K562 (cell line): ENCODE measurements around the gene POMGNT2. TPM values are rescaled to one million over a fixed set of nuclear protein-coding genes. Genes with fewer than 3 reads are reported as not detected.

ENCODE experiments used
- ATAC-seq: fragments of 200-7000 bp; cut with Tn5 transposase; 3 replicates; pipeline ENCODE4 v1.9.1; 2020; ENCODE audit warnings: moderate library complexity
- BruUV-seq: library from RNA; stranded (reverse); fragments of 400-500 nt; replicated peaks from 2 replicates; lab custom pipeline; 2021; lab: Mats Ljungman, UMichigan
- CTCF ChIA-PET: fragments of 300-600 bp; formaldehyde crosslinking; extraction: SDS; loops from one replicate; lab custom pipeline; 2021; ENCODE audit warnings: low intra/inter-chr PET ratio; lab: Yijun Ruan, JAX
- POLR2A ChIA-PET: fragments of 300-600, 350-650 bp; sonication (Branson Sonifier 250); formaldehyde crosslinking; extraction: SDS; loops from one replicate; lab custom pipeline; 2021; ENCODE audit warnings: antibody characterized with exemption, inconsistent platforms; lab: Yijun Ruan, JAX
- DNase-seq, 4 experiments: peaks; one replicate each; pipeline versions ENCODE4 v3.0.0 to v3.0.0-alpha.2; 2011 to 2018; ENCODE audit warnings: low spot score in 3 of 4, mixed read lengths in 3 of 4; ENCODE audit errors: extremely low read depth in 1 of 4
- FAIRE-seq: peaks from 2 replicates; lab custom pipeline; 2011; peaks lifted over from hg19 to GRCh38; lab: Jason Lieb, UNC
- H2AFZ ChIP-seq: 2 replicates; pipeline ENCODE4 v1.6.0; 2011; ENCODE audit warnings: low read depth, low read length, control low read depth, inconsistent platforms
- H3K27ac ChIP-seq: fragments of 200-600 bp; 3 replicates; pipeline ENCODE4 v1.8.0; 2011; ENCODE audit warnings: low read depth, mild to moderate bottlenecking, control low read depth, inconsistent platforms, low read length, moderate library complexity, mixed read lengths; ENCODE audit errors: extremely low read depth
- H3K27me3 ChIP-seq, 2 experiments: fragments of 300-600 bp in 1 of 2; 2 replicates in 1 of 2; 3 replicates in 1 of 2; pipeline versions ENCODE4 v1.6.0 to v1.8.0; 2011; ENCODE audit warnings: inconsistent platforms in 2 of 2, low read length in 2 of 2, mild to moderate bottlenecking in 1 of 2, mixed read lengths in 1 of 2, moderate library complexity in 1 of 2; ENCODE audit not compliant: control insufficient read depth in 2 of 2, insufficient read depth in 2 of 2
- H3K36me3 ChIP-seq: fragments of 300-600 bp; 3 replicates; pipeline ENCODE4 v1.8.0; 2011; ENCODE audit warnings: mild to moderate bottlenecking, low read length, inconsistent platforms; ENCODE audit not compliant: control insufficient read depth, insufficient read depth
- H3K4me1 ChIP-seq, 2 experiments: fragments of 200-600 bp in 1 of 2; replicated peaks in 1 of 2; 2 replicates in 1 of 2; 3 replicates in 1 of 2; pipeline versions ENCODE4 v1.5.1 to v1.8.0; 2011; ENCODE audit warnings: inconsistent platforms in 2 of 2, low read length in 2 of 2, mild to moderate bottlenecking in 1 of 2, mixed read lengths in 1 of 2, moderate library complexity in 1 of 2; ENCODE audit not compliant: control insufficient read depth in 2 of 2, insufficient read depth in 2 of 2
- H3K4me2 ChIP-seq: 2 replicates; pipeline ENCODE4 v1.6.1; 2011; ENCODE audit warnings: low read length, control low read depth, inconsistent platforms, mixed read lengths; ENCODE audit not compliant: insufficient read depth
- H3K4me3 ChIP-seq: fragments of 200-600 bp; sonication (generic), shearing (Covaris generic); 2 replicates; pipeline ENCODE4 v1.5.1; 2016; ENCODE audit warnings: control low read depth, inconsistent platforms
- H3K79me2 ChIP-seq: fragments of 200-600 bp; 3 replicates; pipeline ENCODE4 v1.8.0; 2011; ENCODE audit warnings: low read length, inconsistent platforms; ENCODE audit not compliant: control insufficient read depth, insufficient read depth
- H3K9ac ChIP-seq, 2 experiments: 2 replicates each; pipeline versions ENCODE4 v1.6.0 to v1.6.1; 2011; ENCODE audit warnings: low read depth in 2 of 2, low read length in 2 of 2, control low read depth in 1 of 2, inconsistent platforms in 1 of 2, mild to moderate bottlenecking in 1 of 2, mixed read lengths in 1 of 2; ENCODE audit not compliant: insufficient read depth in 1 of 2
- H3K9me1 ChIP-seq: one replicate; pipeline ENCODE4 v1.6.0; 2011; ENCODE audit warnings: inconsistent platforms, mild to moderate bottlenecking, low read length, moderate library complexity; ENCODE audit not compliant: control insufficient read depth, insufficient read depth
- H3K9me3 ChIP-seq: replicated peaks from 2 replicates; pipeline ENCODE4 v1.5.1; 2011; ENCODE audit warnings: low read depth, low read length, inconsistent platforms; ENCODE audit not compliant: control insufficient read depth, insufficient read depth
- H4K20me1 ChIP-seq: replicated peaks from 2 replicates; pipeline ENCODE4 v1.6.1; 2011; ENCODE audit warnings: low read length, inconsistent platforms, mixed read lengths; ENCODE audit not compliant: control insufficient read depth, insufficient read depth
- CBFA2T2 ChIP-seq: fragments of 450-650 bp; conservative IDR thresholded peaks from 2 replicates; pipeline ENCODE4 v1.6.1; 2017; ENCODE audit warnings: mild to moderate bottlenecking
- ESRRA ChIP-seq: fragments of 450-650 bp; IDR thresholded peaks from 2 replicates; pipeline ENCODE4 v1.6.1; 2014; ENCODE audit warnings: low read depth, mild to moderate bottlenecking, moderate library complexity, borderline replicate concordance
- FOXM1 ChIP-seq, 2 experiments: fragments of 450-650 bp in 1 of 2; sonication (generic) in 1 of 2; formaldehyde crosslinking in 1 of 2; IDR thresholded peaks; 2 replicates each; pipeline versions ENCODE4 v1.6.1 to v1.9.0; 2017 to 2022; ENCODE audit warnings: low read depth in 2 of 2, mild to moderate bottlenecking in 2 of 2, missing genetic modification reagents in 1 of 2, moderate library complexity in 1 of 2
- GABPA ChIP-seq: fragments of 200-800 bp; sonication (Bioruptor generic); conservative IDR thresholded peaks from 2 replicates; pipeline ENCODE4 v1.6.1; 2016; ENCODE audit warnings: low read depth, missing genetic modification characterization, missing compliant biosample characterization
- NCOA2 ChIP-seq, 2 experiments: fragments of 450-650 bp; IDR thresholded peaks; 2 replicates each; pipeline ENCODE4 v1.6.1; 2018; ENCODE audit warnings: mild to moderate bottlenecking in 2 of 2, moderate library complexity in 1 of 2; ENCODE audit not compliant: partially characterized antibody in 2 of 2
- PCBP2 ChIP-seq: fragments of 200-400 bp; formaldehyde crosslinking; IDR thresholded peaks from 2 replicates; pipeline ENCODE4 v1.6.1; 2018; ENCODE audit warnings: low read length, low read depth, mild to moderate bottlenecking, moderate library complexity; ENCODE audit not compliant: poor library complexity, severe bottlenecking
- POLR2A ChIP-seq: fragments of 450-650 bp; conservative IDR thresholded peaks from 2 replicates; pipeline ENCODE4 v1.6.1; 2016
- PRPF4 ChIP-seq: fragments of 200-400 bp; formaldehyde crosslinking; IDR thresholded peaks from one replicate; pipeline ENCODE4 v1.6.1; 2017; ENCODE audit warnings: low read length, low read depth, mild to moderate bottlenecking; ENCODE audit not compliant: insufficient read depth, poor library complexity, severe bottlenecking
- RBM22 ChIP-seq: fragments of 200-400 bp; formaldehyde crosslinking; IDR thresholded peaks from 2 replicates; pipeline ENCODE4 v1.6.1; 2018; ENCODE audit warnings: low read length, low read depth; ENCODE audit not compliant: poor library complexity, severe bottlenecking
- SUPT5H ChIP-seq: fragments of 450-650 bp; IDR thresholded peaks from 2 replicates; pipeline ENCODE4 v1.6.1; 2016
- ZBED1 ChIP-seq: IDR thresholded peaks from 2 replicates; pipeline ENCODE4 v1.6.1; 2014
- ZEB2 ChIP-seq: fragments of 450-650 bp; IDR thresholded peaks from 2 replicates; pipeline ENCODE4 v1.6.1; 2016
- ZNF583 ChIP-seq: fragments of 250-450 bp; sonication (Bioruptor Pico); IDR thresholded peaks from 2 replicates; pipeline ENCODE4 v1.4.0; 2020
- ZSCAN32 ChIP-seq: fragments of 450-650 bp; formaldehyde crosslinking; IDR thresholded peaks from 2 replicates; pipeline ENCODE4 v1.4.0; 2020; ENCODE audit warnings: mild to moderate bottlenecking, moderate library complexity
- WGBS: fragments of 100-300 bp; shearing (Covaris generic); methylation state at CpG from one replicate; pipeline ENCODE4 v1.1.6; 2016; ENCODE audit warnings: low coverage, mixed read lengths; ENCODE audit not compliant: insufficient coverage; ENCODE audit errors: missing lambda C conversion rate; 5-methylcytosine and 5-hydroxymethylcytosine counted together
- in situ Hi-C: fragments of 300-500 bp; cut with MboI; formaldehyde crosslinking; loops from 4 replicates; pipeline ENCODE4 v1.15.0; 2018; ENCODE audit warnings: inconsistent platforms, mixed read lengths
- intact Hi-C: fragments of 100-400 bp; cut with micrococcal nuclease; formaldehyde crosslinking; loops from 2 replicates; pipeline ENCODE4 v1.14.2; 2022
- polyA plus RNA-seq, 8 experiments: library from polyadenylated mRNA; depleted of rRNA in 4 of 8; stranded (reverse) in 5 of 8; unstranded in 3 of 8; fragments of >200 nt; fragmentation: Nextera tagmentation in 2 of 8; fragmentation: Illumina TruSeq in 1 of 8; extraction: Ambion mirVana in 2 of 8; extraction: Trizol in 1 of 8; gene quantifications; 2 replicates each; pipeline versions ENCODE4 v1.2.1 to v1.2.3, GENCODE V29; 2011 to 2014; ENCODE audit warnings: inconsistent platforms in 1 of 8, missing spikeins in 1 of 8
- total RNA-seq, 7 experiments: library from RNA; depleted of rRNA in 6 of 7; stranded (reverse); fragments of >200 nt in 6 of 7; fragmentation: Illumina TruSeq in 2 of 7; extraction: Trizol in 2 of 7; gene quantifications; 2 replicates each; pipeline versions ENCODE4 v1.2.1 to v1.2.3, GENCODE V29; 2011 to 2021; ENCODE audit warnings: low replicate concordance in 1 of 7
- TF ChIP-seq, protein P1 (sequence below): fragments of 450-650 bp; IDR thresholded peaks from 2 replicates; pipeline ENCODE4 v1.7.1; 2018; ENCODE audit warnings: mild to moderate bottlenecking, low read depth; ENCODE audit not compliant: partially characterized antibody

POMGNT2 gene
- total and polyA plus RNA-seq, 9 of the 15 experiments (the other 6 are each of a cell fraction or from before 2014, with no cell fraction given): 0.65 to 14.1 (median 10.3) TPM

DNA sequence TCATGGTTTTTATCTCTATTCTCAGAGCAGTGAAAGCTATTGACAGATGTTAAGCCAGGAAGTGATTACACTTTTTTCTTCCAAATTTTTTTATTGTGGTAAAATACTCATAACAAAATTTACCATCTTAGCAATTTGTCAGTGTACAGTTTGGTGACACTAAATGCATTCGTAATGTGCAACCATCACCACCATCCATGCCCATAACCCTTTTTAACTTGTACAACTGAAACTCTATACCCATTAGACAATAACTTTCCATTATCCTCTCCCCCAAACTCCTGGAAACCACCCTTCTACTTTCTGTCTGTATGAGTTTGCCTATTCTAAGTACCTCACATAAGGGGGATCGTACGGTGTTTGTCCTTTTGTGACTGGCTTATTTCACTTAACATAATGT lies 15.1 kb upstream of the POMGNT2 start:
- no TSS peak for BruUV-seq
- H3K27me3 ChIP-seq: peaks cover 11 to 17% of the 10 kb centered on the region in 2 experiments; a peak in 4 of 5 replicates
- H3K36me3 ChIP-seq: no peaks in the 10 kb centered on the region
- ChIA-PET CTCF (no interaction called here), POLR2A (interaction anchor here (0.6 to 1.1 kb wide), 2 partner anchors 11 to 1101 kb away, joined by 3 to 4 read pairs; no protein-coding TSS in a partner anchor)
- H3K9me1 ChIP-seq: no peaks in the 10 kb centered on the region
- no peak overlapping the region for H3K27ac ChIP-seq
- H3K9me3 ChIP-seq: no peaks in the 10 kb centered on the region
- no peak for ATAC-seq
- in situ Hi-C loops: no loop called here
- H3K4me1 ChIP-seq: no peaks in the 10 kb centered on the region
- no peak for DNase-seq
- FAIRE-seq: no peak
- H3K79me2 ChIP-seq: no peaks in the 10 kb centered on the region
- no peak overlapping the region for H3K4me2 ChIP-seq
- H2AFZ ChIP-seq: no peak overlapping the region
- H3K4me3 ChIP-seq: no peak overlapping the region
- H4K20me1 ChIP-seq: no peaks in the 10 kb centered on the region
- no peak overlapping the region for H3K9ac ChIP-seq
- intact Hi-C loops: no loop called here
- TF ChIP-seq CBFA2T2: no peak
- no peak for TF ChIP-seq SUPT5H
- no peak for TF ChIP-seq PRPF4
- TF ChIP-seq PCBP2: no peak
- TF ChIP-seq ZEB2: no peak
- TF ChIP-seq ZSCAN32 (CRISPR knock-in tag): no peak
- TF ChIP-seq POLR2A: no peak
- TF ChIP-seq ESRRA: no peak
- WGBS: 0% methylated on average over 3 of the region's 3 CpGs

DNA sequence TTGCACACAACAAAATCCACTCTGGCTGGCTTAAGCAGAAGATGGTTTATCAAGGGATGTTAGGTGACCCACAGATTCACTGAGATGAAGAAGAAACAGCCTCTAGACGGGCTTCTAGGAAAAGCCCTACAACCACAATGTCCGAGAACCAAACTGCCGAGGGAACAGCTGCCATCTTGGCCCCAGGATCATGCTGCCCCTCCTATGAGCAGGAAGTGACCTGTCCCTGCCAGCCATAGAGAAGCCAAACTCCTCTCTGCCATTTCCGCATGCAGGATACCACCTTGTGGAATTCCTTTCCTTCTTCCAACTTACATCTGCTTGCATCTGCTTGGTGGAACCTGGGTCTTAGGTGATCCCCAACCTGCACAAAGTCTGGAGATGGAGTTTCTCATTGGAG lies 11.4 kb upstream of the POMGNT2 start:
- no peaks in the 10 kb centered on the region for H3K79me2 ChIP-seq
- WGBS: 0% methylated on average over 4 of the region's 4 CpGs
- no peak overlapping the region for H3K4me3 ChIP-seq
- no peak overlapping the region for H3K27ac ChIP-seq
- CTCF ChIA-PET: no interaction called here
- H3K27me3 ChIP-seq: peaks cover 11 to 21% of the 10 kb centered on the region in 2 experiments; a peak in 4 of 5 replicates
- in situ Hi-C loops: no loop called here
- FAIRE-seq: no peak
- POLR2A ChIA-PET: no interaction called here
- DNase-seq: no peak
- no peaks in the 10 kb centered on the region for H3K9me3 ChIP-seq
- 0 out of 2 replicates have a peak overlapping the region, but pooled peaks have one; percentile 9 for H2AFZ ChIP-seq
- no peak overlapping the region for H3K4me2 ChIP-seq
- no peaks in the 10 kb centered on the region for H3K4me1 ChIP-seq
- H3K9ac ChIP-seq: no peak overlapping the region
- no peaks in the 10 kb centered on the region for H3K9me1 ChIP-seq
- no peak for ATAC-seq
- intact Hi-C loops: no loop called here
- BruUV-seq: no TSS peak
- H4K20me1 ChIP-seq: no peaks in the 10 kb centered on the region
- H3K36me3 ChIP-seq: no peaks in the 10 kb centered on the region
- TF ChIP-seq NCOA2 (IDR thresholded peaks at IDR 0.05; ENCODE audit: partially characterized antibody in 2 of 2) (no peak), FOXM1 (IDR thresholded peaks at IDR 0.05; ENCODE audit: low read depth) (no peak), FOXM1 (CRISPR knock-in tag; IDR thresholded peaks at IDR 0.05; ENCODE audit: low read depth) (no peak), ZBED1 (no peak), RBM22 (no peak), ZNF583 (CRISPR knock-in tag) (no peak), GABPA (peak; percentile 63)
- TF ChIP-seq, protein P1, sequence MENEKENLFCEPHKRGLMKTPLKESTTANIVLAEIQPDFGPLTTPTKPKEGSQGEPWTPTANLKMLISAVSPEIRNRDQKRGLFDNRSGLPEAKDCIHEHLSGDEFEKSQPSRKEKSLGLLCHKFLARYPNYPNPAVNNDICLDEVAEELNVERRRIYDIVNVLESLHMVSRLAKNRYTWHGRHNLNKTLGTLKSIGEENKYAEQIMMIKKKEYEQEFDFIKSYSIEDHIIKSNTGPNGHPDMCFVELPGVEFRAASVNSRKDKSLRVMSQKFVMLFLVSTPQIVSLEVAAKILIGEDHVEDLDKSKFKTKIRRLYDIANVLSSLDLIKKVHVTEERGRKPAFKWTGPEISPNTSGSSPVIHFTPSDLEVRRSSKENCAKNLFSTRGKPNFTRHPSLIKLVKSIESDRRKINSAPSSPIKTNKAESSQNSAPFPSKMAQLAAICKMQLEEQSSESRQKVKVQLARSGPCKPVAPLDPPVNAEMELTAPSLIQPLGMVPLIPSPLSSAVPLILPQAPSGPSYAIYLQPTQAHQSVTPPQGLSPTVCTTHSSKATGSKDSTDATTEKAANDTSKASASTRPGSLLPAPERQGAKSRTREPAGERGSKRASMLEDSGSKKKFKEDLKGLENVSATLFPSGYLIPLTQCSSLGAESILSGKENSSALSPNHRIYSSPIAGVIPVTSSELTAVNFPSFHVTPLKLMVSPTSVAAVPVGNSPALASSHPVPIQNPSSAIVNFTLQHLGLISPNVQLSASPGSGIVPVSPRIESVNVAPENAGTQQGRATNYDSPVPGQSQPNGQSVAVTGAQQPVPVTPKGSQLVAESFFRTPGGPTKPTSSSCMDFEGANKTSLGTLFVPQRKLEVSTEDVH: no peak
